ENCODE data around the gene TSTD1.

- TF ChIP-seq EZH2phosphoT487 (IDR thresholded peaks at IDR 0.05; ENCODE audit: insufficient read depth, low read depth) (no peak), EZH2 (IDR thresholded peaks at IDR 0.05; ENCODE audit: insufficient read depth, poor library complexity, severe bottlenecking) (no peak)
Observed at GRCh38 chr1:161000736-161001480, 37.9 kb downstream of the TSTD1 start.
